Loucy (cell line): ENCODE data around the gene SNRPA1.

Source experiments
- H2AFZ ChIP-seq: fragments of 200-600 bp; sonication (generic); 2 replicates; pipeline ENCODE4 v1.6.0; 2016; ENCODE audit warnings: antibody characterized with exemption, mild to moderate bottlenecking, low read length, moderate library complexity
- H3F3A ChIP-seq: fragments of 200-600 bp; 2 replicates; pipeline ENCODE4 v1.6.0; 2016; ENCODE audit warnings: antibody characterized with exemption, low read depth, mild to moderate bottlenecking
- H3K27me3 ChIP-seq: fragments of 200-600 bp; sonication (generic); 2 replicates; pipeline ENCODE4 v1.6.1; 2014; ENCODE audit warnings: low read length, mild to moderate bottlenecking; ENCODE audit not compliant: insufficient read depth, poor library complexity, severe bottlenecking
- H3K36me3 ChIP-seq: fragments of 200-600 bp; sonication (generic); 2 replicates; pipeline ENCODE4 v1.6.1; 2016; ENCODE audit warnings: low read length; ENCODE audit not compliant: insufficient read depth
- H3K4me1 ChIP-seq: fragments of 200-600 bp; sonication (generic); 2 replicates; pipeline ENCODE4 v1.5.1; 2014; ENCODE audit warnings: low read length, mild to moderate bottlenecking; ENCODE audit not compliant: insufficient read depth, poor library complexity, severe bottlenecking
- H3K4me2 ChIP-seq: fragments of 200-600 bp; sonication (generic); 2 replicates; pipeline ENCODE4 v1.6.0; 2014; ENCODE audit warnings: antibody characterized with exemption, low read length, low read depth, mild to moderate bottlenecking; ENCODE audit not compliant: poor library complexity, severe bottlenecking
- H3K4me3 ChIP-seq: fragments of 200-600 bp; sonication (generic); 2 replicates; pipeline ENCODE4 v1.5.1; 2014; ENCODE audit warnings: low read length, mild to moderate bottlenecking, mixed read lengths; ENCODE audit not compliant: poor library complexity, severe bottlenecking
- H3K79me2 ChIP-seq: fragments of 200-600 bp; sonication (generic); 2 replicates; pipeline ENCODE4 v1.6.1; 2014; ENCODE audit warnings: low read length; ENCODE audit not compliant: insufficient read depth
- H3K9ac ChIP-seq: fragments of 200-600 bp; sonication (generic); 2 replicates; pipeline ENCODE4 v1.6.0; 2014; ENCODE audit warnings: mild to moderate bottlenecking, low read depth, low read length, moderate library complexity; ENCODE audit not compliant: poor library complexity, severe bottlenecking
- H3K9me2 ChIP-seq: fragments of 200-600 bp; sonication (generic); replicated peaks from 2 replicates; pipeline ENCODE4 v1.6.1; 2016; ENCODE audit warnings: low read depth, low read length, mixed read lengths
- H3K9me3 ChIP-seq: fragments of 200-600 bp; sonication (generic); 2 replicates; pipeline ENCODE4 v1.6.1; 2014; ENCODE audit warnings: mild to moderate bottlenecking, antibody characterized with exemption, low read length, low read depth; ENCODE audit not compliant: insufficient read depth
- H4K20me1 ChIP-seq: fragments of 200-600 bp; sonication (generic); 2 replicates; pipeline ENCODE4 v1.6.0; 2014; ENCODE audit warnings: antibody characterized with exemption, low read length, mild to moderate bottlenecking; ENCODE audit not compliant: insufficient read depth, poor library complexity, severe bottlenecking
- CTCF ChIP-seq: fragments of 200-600 bp; sonication (generic); conservative IDR thresholded peaks from 2 replicates; pipeline ENCODE4 v1.5.1; 2014; ENCODE audit warnings: mild to moderate bottlenecking, antibody characterized with exemption, low read length
- EZH2phosphoT487 ChIP-seq: fragments of 200-600 bp; IDR thresholded peaks from 2 replicates; pipeline ENCODE4 v1.6.1; 2018; ENCODE audit warnings: antibody characterized with exemption, mild to moderate bottlenecking, moderate library complexity, borderline replicate concordance

The SNRPA1 gene

DNA sequence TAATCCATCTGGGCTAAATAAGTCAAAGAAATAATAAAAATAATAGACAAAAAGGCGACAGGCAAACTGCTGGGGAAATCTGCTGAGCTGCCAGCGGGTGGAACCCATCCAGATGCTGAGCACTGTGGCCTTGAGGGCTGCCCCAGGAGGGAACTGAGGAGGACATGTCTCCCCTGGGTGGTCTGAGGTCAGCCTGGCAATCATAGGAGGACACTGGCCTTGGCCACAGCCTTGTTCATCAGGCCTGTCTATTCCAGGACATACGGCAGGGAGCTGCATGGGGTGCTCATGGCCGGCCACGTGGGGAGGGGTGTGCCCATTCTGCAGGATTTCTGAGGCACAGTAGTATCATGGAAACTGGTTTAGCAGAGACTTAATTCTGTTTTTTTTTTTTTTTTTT lies 21.5 kb upstream of the SNRPA1 start:
- Histone ChIP-seq H3K4me2 (no peak overlapping the region), H3K9me2 (no peaks in the 10 kb centered on the region), H3K36me3 (no peaks in the 10 kb centered on the region), H3K27me3 (peaks cover 25% of the 10 kb centered on the region), H3F3A (no peaks in the 10 kb centered on the region), H3K9ac (no peak overlapping the region), H2AFZ (no peak overlapping the region), H4K20me1 (no peaks in the 10 kb centered on the region), H3K9me3 (no peaks in the 10 kb centered on the region), H3K4me1 (no peaks in the 10 kb centered on the region), H3K79me2 (no peaks in the 10 kb centered on the region), H3K4me3 (no peak overlapping the region)
- no peak for TF ChIP-seq CTCF

DNA sequence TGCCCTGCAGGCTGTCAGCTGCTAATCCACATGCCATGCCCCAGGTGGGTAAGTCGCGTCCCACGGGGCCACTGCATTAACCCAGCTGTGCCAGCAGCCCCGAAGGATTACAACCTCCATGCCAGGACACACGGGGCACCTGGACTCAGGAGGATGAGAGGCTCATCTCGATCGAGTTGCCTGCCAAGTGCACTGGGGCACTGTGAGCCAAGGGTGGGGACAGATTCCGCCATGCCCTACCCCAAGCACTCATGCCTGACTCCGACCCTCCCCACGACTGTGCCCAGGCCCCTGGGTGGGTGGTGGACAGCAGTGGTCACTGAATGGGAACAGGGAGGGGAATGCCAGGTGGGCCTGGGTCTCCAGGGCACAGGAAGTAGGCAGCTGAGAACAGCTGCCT lies 20.7 kb upstream of the SNRPA1 start:
- Histone ChIP-seq H3K4me1 (no peaks in the 10 kb centered on the region), H3K27me3 (peaks cover 18% of the 10 kb centered on the region), H3K9me3 (no peaks in the 10 kb centered on the region), H3K4me2 (no peak overlapping the region), H4K20me1 (no peaks in the 10 kb centered on the region), H3K9ac (no peak overlapping the region), H3F3A (no peaks in the 10 kb centered on the region), H3K9me2 (no peaks in the 10 kb centered on the region), H3K4me3 (no peak overlapping the region), H3K79me2 (no peaks in the 10 kb centered on the region), H3K36me3 (no peaks in the 10 kb centered on the region), H2AFZ (no peak overlapping the region)
- TF ChIP-seq CTCF (no peak), EZH2phosphoT487 (no peak)

DNA sequence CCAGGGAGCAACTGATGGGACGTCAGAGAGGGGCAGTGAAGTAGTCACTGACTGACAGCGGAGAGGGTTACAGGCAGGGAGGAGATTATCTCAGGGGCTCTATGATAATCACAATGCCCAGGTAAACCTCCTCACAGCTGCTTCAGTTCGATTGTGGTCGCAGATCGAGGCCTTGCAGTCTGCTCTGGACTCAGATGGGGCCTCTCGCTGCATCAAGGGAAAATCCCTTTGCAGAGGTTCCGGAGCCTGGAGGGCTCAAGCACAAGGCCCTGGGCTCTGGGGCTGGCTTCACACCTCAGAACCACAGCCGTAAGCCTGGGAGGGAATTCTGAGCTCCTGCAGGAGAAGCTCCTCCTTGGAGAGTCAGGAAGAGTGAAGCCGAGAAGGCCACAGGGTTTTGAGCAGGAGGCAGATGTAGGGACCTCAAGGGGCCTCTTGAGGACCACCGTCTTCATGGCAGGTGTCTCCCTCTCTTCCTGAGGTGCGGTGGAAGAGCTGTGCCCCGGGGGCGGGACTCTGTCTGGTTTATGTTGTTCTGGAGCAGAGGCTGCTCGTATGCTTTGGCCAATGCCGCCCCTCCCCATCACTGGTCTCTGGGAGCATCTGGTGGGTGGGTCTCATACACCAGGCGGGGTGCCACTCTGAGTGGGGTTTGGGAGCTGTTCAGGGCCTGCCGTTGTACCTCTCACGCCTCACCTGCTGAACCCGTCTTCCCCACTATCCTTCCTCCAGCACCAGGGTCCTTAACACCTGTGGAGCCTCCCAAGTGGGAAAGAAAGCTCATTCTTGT lies 19.5 kb upstream of the SNRPA1 start:
- H3K4me1 ChIP-seq = no peaks in the 10 kb centered on the region
- H3K9ac ChIP-seq = no peak overlapping the region
- H2AFZ ChIP-seq = no peak overlapping the region
- no peaks in the 10 kb centered on the region for H3K36me3 ChIP-seq
- no peaks in the 10 kb centered on the region for H3F3A ChIP-seq
- H4K20me1 ChIP-seq = no peaks in the 10 kb centered on the region
- peaks cover 14% of the 10 kb centered on the region for H3K27me3 ChIP-seq
- H3K9me2 ChIP-seq = no peaks in the 10 kb centered on the region
- TF ChIP-seq CTCF = no peak
- TF ChIP-seq EZH2phosphoT487 = no peak
- no peak overlapping the region for H3K4me2 ChIP-seq
- no peaks in the 10 kb centered on the region for H3K9me3 ChIP-seq
- no peaks in the 10 kb centered on the region for H3K79me2 ChIP-seq
- H3K4me3 ChIP-seq = no peak overlapping the region
